HepG2 (cell line): ENCODE results near the gene TNFRSF6B. TPM values are rescaled to one million over a fixed set of nuclear protein-coding genes. Genes with fewer than 3 reads are reported as not detected.
A peak's percentile ranks its signal among the peaks of the same experiment; 100 is the strongest.

Source experiments
- ATF7 ChIP-seq, 2 experiments: fragments of 450-650 bp in 1 of 2; sonication (generic) in 1 of 2; formaldehyde crosslinking in 1 of 2; IDR thresholded peaks; 2 replicates each; pipeline versions ENCODE4 v1.4.0 to v1.6.1; 2016 to 2020; ENCODE audit warnings: antibody characterized with exemption in 1 of 2, mild to moderate bottlenecking in 1 of 2, missing genetic modification reagents in 1 of 2
- GATAD2A ChIP-seq: IDR thresholded peaks from 2 replicates; pipeline ENCODE4 v1.6.1; 2016
- HNRNPH1 ChIP-seq: fragments of 200-400 bp; formaldehyde crosslinking; optimal IDR thresholded peaks from 2 replicates; pipeline ENCODE3; 2017; ENCODE audit warnings: mild to moderate bottlenecking, low read depth, low read length
- MATR3 ChIP-seq: sonication (generic); formaldehyde crosslinking; IDR thresholded peaks from 2 replicates; pipeline ENCODE4 v1.4.0; 2020; ENCODE audit warnings: missing genetic modification reagents
- PCBP1 ChIP-seq: fragments of 200-400 bp; formaldehyde crosslinking; IDR thresholded peaks from 2 replicates; pipeline ENCODE4 v1.6.1; 2017; ENCODE audit warnings: mild to moderate bottlenecking, low read depth, low read length, borderline replicate concordance
- POLR2AphosphoS5 ChIP-seq: IDR thresholded peaks from 2 replicates; pipeline ENCODE4 v1.6.1; 2012; ENCODE audit warnings: low read depth, low read length
- RAD51 ChIP-seq: fragments of 450-650 bp; IDR thresholded peaks from 2 replicates; pipeline ENCODE4 v1.6.1; 2016; ENCODE audit warnings: borderline replicate concordance
- RBM22 ChIP-seq: fragments of 200-400 bp; formaldehyde crosslinking; optimal IDR thresholded peaks from 2 replicates; pipeline ENCODE3; 2017; ENCODE audit warnings: mild to moderate bottlenecking, low read length, moderate library complexity
- RCOR2 ChIP-seq: IDR thresholded peaks from 2 replicates; pipeline ENCODE4 v1.6.1; 2016; ENCODE audit warnings: missing biosample characterization, missing genetic modification reagents
- RFXAP ChIP-seq: sonication (generic); formaldehyde crosslinking; IDR thresholded peaks from 2 replicates; pipeline ENCODE4 v1.4.0; 2020; ENCODE audit warnings: missing genetic modification reagents, borderline replicate concordance
- SP1 ChIP-seq, 2 experiments: fragments of 450-650 bp in 1 of 2; sonication (generic) in 1 of 2; formaldehyde crosslinking in 1 of 2; IDR thresholded peaks; 2 replicates each; pipeline versions ENCODE4 v1.4.0 to v1.6.1; 2016 to 2020; ENCODE audit warnings: missing genetic modification reagents in 1 of 2
- TAF1 ChIP-seq: sonication (generic); formaldehyde crosslinking; IDR thresholded peaks from 2 replicates; pipeline ENCODE4 v1.4.0; 2020; ENCODE audit warnings: missing genetic modification reagents
- ZKSCAN5 ChIP-seq: sonication (generic); formaldehyde crosslinking; IDR thresholded peaks from 2 replicates; pipeline ENCODE4 v1.5.1; 2020; ENCODE audit warnings: mild to moderate bottlenecking, missing genetic modification reagents
- ZNF20 ChIP-seq: sonication (generic); formaldehyde crosslinking; IDR thresholded peaks from 2 replicates; pipeline ENCODE4 v1.4.0; 2020; ENCODE audit warnings: mild to moderate bottlenecking, moderate library complexity, missing genetic modification reagents
- ZNF343 ChIP-seq: sonication (generic); formaldehyde crosslinking; IDR thresholded peaks from 2 replicates; pipeline ENCODE4 v1.4.0; 2020; ENCODE audit warnings: mild to moderate bottlenecking, missing genetic modification reagents
- ZNF383 ChIP-seq: sonication (generic); formaldehyde crosslinking; IDR thresholded peaks from 2 replicates; pipeline ENCODE4 v1.4.0; 2020; ENCODE audit warnings: missing genetic modification reagents, mild to moderate bottlenecking, borderline replicate concordance
- ZNF446 ChIP-seq: sonication (generic); formaldehyde crosslinking; IDR thresholded peaks from 2 replicates; pipeline ENCODE4 v1.5.0; 2020; ENCODE audit warnings: mild to moderate bottlenecking, missing genetic modification reagents
- ZNF597 ChIP-seq: sonication (generic); formaldehyde crosslinking; IDR thresholded peaks from 2 replicates; pipeline ENCODE4 v1.5.0; 2020; ENCODE audit warnings: missing genetic modification reagents
- ZNF703 ChIP-seq: sonication (generic); formaldehyde crosslinking; IDR thresholded peaks from 2 replicates; pipeline ENCODE4 v1.5.1; 2020; ENCODE audit warnings: missing genetic modification reagents, mild to moderate bottlenecking, moderate library complexity, borderline replicate concordance
- ZNF724P ChIP-seq: sonication (generic); formaldehyde crosslinking; IDR thresholded peaks from 2 replicates; pipeline ENCODE4 v1.8.0; 2022; ENCODE audit warnings: missing genetic modification reagents, borderline replicate concordance
- ZNF749 ChIP-seq: sonication (generic); formaldehyde crosslinking; IDR thresholded peaks from 2 replicates; pipeline ENCODE4 v1.8.0; 2022; ENCODE audit warnings: mild to moderate bottlenecking, missing genetic modification reagents, moderate library complexity, borderline replicate concordance
- ZSCAN20 ChIP-seq: sonication (generic); formaldehyde crosslinking; IDR thresholded peaks from 2 replicates; pipeline ENCODE4 v1.4.0; 2020; ENCODE audit warnings: missing genetic modification reagents, mild to moderate bottlenecking, borderline replicate concordance
- polyA plus RNA-seq, 8 experiments: library from polyadenylated mRNA; depleted of rRNA in 3 of 8; stranded (reverse) in 7 of 8; unstranded in 1 of 8; fragments of >200 nt; fragmentation: Illumina TruSeq in 4 of 8; extraction: Trizol in 4 of 8; gene quantifications; 2 replicates each; pipeline versions ENCODE4 v1.2.1 to v1.2.3, GENCODE V29; 2011 to 2016; ENCODE audit warnings: low read depth in 4 of 8, missing spikeins in 1 of 8, mixed read lengths in 1 of 8; ENCODE audit not compliant: insufficient read depth in 1 of 8
- total RNA-seq, 5 experiments: library from RNA; depleted of rRNA; stranded (reverse); fragments of >200 nt; fragmentation: Illumina TruSeq; extraction: Trizol; gene quantifications; 2 replicates each; pipeline ENCODE4 v1.2.3, GENCODE V29; 2016; ENCODE audit warnings: low read depth in 1 of 5
- TF ChIP-seq, protein P1 (sequence below): IDR thresholded peaks from 2 replicates; pipeline ENCODE4 v1.6.1; 2016
- TF ChIP-seq, protein P2 (sequence below): sonication (generic); formaldehyde crosslinking; conservative IDR thresholded peaks from 2 replicates; pipeline ENCODE4 v1.8.0; 2022; ENCODE audit warnings: missing genetic modification reagents

The TNFRSF6B gene
- total and polyA plus RNA-seq, 2 of the 13 experiments (the other 11 are each of a cell fraction or from before 2014, with no cell fraction given): 0.24 TPM; not detected in 1

DNA sequence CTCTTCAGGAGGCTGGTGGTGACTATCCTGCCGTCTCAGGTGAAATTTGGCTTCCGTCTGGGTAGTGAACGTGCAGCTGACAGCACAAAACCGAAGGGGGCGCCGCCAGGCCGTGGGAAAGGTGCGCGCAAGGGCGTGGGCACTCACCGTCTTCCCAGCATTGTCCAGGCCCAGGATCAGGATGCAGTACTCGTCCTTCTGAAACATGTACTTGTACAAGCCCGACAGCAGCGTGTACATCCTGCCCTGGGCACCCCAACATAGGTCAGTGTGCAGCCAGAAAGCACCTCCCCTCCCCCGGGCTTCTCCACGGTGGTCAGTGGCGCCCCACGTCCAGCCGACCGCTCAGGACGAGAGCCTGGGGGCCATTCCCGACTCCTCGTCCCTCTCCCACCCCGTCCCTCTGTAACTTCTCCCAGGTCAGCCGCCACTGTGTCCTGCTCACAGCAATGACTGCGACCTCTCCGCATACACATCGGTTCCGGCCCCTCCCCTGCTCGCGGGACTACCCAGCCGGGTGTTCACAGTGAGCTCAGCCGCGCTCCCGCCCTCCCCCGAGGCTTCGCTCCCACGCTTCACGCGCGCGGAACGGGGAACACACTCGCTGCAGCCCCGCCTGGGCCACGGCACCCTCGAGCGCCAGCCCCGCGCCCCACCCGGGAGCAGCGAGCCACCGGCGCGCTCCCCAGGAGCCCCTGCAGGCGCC, 10.6 kb downstream of the TNFRSF6B start (continued):
- no peak for TF ChIP-seq ZNF597 (CRISPR knock-in tag)
- TF ChIP-seq ZNF724P (CRISPR knock-in tag): no peak
- TF ChIP-seq ZSCAN20 (CRISPR knock-in tag): no peak
- TF ChIP-seq POLR2AphosphoS5: peak; percentile 44
- TF ChIP-seq GATAD2A (CRISPR knock-in tag): peak; percentile 76
- TF ChIP-seq RAD51: no peak
- TF ChIP-seq ATF7 (IDR thresholded peaks at IDR 0.05): no peak
- TF ChIP-seq ATF7 (CRISPR knock-in tag; IDR thresholded peaks at IDR 0.05): no peak
- TF ChIP-seq ZNF383: peak; percentile 26; the same call in 1 of the 2 replicates
- no peak for TF ChIP-seq RFXAP
- TF ChIP-seq, protein P1, sequence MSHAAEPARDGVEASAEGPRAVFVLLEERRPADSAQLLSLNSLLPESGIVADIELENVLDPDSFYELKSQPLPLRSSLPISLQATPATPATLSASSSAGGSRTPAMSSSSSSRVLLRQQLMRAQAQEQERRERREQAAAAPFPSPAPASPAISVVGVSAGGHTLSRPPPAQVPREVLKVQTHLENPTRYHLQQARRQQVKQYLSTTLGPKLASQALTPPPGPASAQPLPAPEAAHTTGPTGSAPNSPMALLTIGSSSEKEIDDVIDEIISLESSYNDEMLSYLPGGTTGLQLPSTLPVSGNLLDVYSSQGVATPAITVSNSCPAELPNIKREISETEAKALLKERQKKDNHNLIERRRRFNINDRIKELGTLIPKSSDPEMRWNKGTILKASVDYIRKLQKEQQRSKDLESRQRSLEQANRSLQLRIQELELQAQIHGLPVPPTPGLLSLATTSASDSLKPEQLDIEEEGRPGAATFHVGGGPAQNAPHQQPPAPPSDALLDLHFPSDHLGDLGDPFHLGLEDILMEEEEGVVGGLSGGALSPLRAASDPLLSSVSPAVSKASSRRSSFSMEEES (CRISPR knock-in tag): no peak
- TF ChIP-seq ZKSCAN5 (CRISPR knock-in tag): no peak
- TF ChIP-seq HNRNPH1: no peak
- TF ChIP-seq RCOR2 (CRISPR knock-in tag): no peak
- no peak for TF ChIP-seq ZNF343 (CRISPR knock-in tag)
- TF ChIP-seq, protein P2, sequence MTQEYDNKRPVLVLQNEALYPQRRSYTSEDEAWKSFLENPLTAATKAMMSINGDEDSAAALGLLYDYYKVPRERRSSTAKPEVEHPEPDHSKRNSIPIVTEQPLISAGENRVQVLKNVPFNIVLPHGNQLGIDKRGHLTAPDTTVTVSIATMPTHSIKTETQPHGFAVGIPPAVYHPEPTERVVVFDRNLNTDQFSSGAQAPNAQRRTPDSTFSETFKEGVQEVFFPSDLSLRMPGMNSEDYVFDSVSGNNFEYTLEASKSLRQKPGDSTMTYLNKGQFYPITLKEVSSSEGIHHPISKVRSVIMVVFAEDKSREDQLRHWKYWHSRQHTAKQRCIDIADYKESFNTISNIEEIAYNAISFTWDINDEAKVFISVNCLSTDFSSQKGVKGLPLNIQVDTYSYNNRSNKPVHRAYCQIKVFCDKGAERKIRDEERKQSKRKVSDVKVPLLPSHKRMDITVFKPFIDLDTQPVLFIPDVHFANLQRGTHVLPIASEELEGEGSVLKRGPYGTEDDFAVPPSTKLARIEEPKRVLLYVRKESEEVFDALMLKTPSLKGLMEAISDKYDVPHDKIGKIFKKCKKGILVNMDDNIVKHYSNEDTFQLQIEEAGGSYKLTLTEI (CRISPR knock-in tag): no peak
- peak; percentile 73 for TF ChIP-seq RBM22
- 0 out of 2 replicates have a peak, but pooled peaks have one; percentile 24 for TF ChIP-seq ZNF749 (CRISPR knock-in tag)
- TF ChIP-seq ZNF703 (CRISPR knock-in tag): no peak; the same call in 1 of the 2 replicates
- no peak for TF ChIP-seq ZNF20
- TF ChIP-seq TAF1 (CRISPR knock-in tag): no peak
- no peak for TF ChIP-seq ZNF446 (CRISPR knock-in tag)
- TF ChIP-seq PCBP1: peak; percentile 98
- TF ChIP-seq SP1 (IDR thresholded peaks at IDR 0.05): no peak
- peak; percentile 48; the same call in 1 of the 2 replicates for TF ChIP-seq SP1 (CRISPR knock-in tag; IDR thresholded peaks at IDR 0.05)
- no peak for TF ChIP-seq MATR3 (CRISPR knock-in tag)
